Activated naive CD4-positive, alpha-beta T cell treated with anti-CD3 and anti-CD28 coated beads for 36 hours (primary cell): Measurements from ENCODE around the gene CHIT1. TPM values are rescaled to one million over a fixed set of nuclear protein-coding genes. Genes with fewer than 3 reads are reported as not detected.
A peak's percentile ranks its signal among the peaks of the same experiment; 100 is the strongest.
"Not testable (repeated sequence)": the region's sequence is repeated elsewhere in the genome, so short reads cannot be mapped to it uniquely, and the experiment has no call there.

Experiments used
- CTCF ChIA-PET: fragments of 350-600 bp; sonication (Branson Sonifier 250); formaldehyde crosslinking; loops from one replicate; lab custom pipeline; 2021; ENCODE audit warnings: antibody characterized with exemption; lab: Charles Lee
- DNase-seq: peaks from one replicate; pipeline ENCODE4 v3.0.0-alpha.2; 2020
- H3K27ac Mint-ChIP-seq: one replicate; pipeline ENCODE4 v1.8.0; 2021; ENCODE audit warnings: mild to moderate bottlenecking, mixed read lengths
- H3K27me3 Mint-ChIP-seq: one replicate; pipeline ENCODE4 v1.8.0; 2021; ENCODE audit warnings: low read depth, mixed read lengths
- H3K36me3 Mint-ChIP-seq: one replicate; pipeline ENCODE4 v1.8.0; 2021; ENCODE audit warnings: low read depth, mixed read lengths
- H3K4me1 Mint-ChIP-seq: one replicate; pipeline ENCODE4 v1.8.0; 2021; ENCODE audit warnings: low read depth, mixed read lengths
- H3K4me3 Mint-ChIP-seq: one replicate; pipeline ENCODE4 v1.8.0; 2021; ENCODE audit warnings: mild to moderate bottlenecking, moderate library complexity, mixed read lengths
- H3K9me3 Mint-ChIP-seq: one replicate; pipeline ENCODE4 v1.8.0; 2021; ENCODE audit warnings: mixed read lengths
- intact Hi-C: fragments of 100-400 bp; cut with micrococcal nuclease; formaldehyde crosslinking; loops from one replicate; pipeline ENCODE4 v1.15.1; 2023
- total RNA-seq, 2 experiments: library from RNA; stranded (reverse); gene quantifications; one replicate each; pipeline ENCODE4 v1.2.3, GENCODE V29; 2021

The CHIT1 gene
- total RNA-seq, 2 experiments from 2014 or later, result 1.1 to 1.3 TPM

DNA sequence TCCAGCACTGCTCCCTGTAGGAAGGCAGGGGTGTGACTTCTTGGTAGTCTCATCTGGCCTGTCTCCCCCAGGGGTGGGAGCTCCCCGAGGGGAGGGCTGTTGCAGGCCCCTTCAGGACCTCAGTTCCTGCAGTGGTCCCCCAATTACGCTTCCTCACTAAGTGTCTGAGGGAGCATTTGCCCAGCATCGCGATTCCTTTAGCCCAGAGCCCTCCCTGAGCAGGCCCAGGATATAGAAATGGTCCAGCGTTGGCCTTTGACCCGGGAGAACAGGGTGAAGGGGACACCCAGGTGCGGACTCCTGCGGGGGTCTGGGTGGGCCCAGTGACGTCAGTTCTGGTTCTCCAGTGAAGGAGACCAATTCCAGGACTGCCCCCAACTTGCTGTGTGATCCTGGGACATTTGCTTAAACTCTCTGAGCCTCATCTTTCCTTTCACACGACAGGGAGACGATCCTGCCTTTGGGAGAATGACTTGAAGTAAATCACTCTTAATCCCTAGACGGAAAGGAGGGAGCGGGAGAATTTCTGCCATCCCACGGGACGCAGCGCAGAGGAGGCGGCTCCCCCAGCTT, 43.2 kb upstream of the CHIT1 start:
- no peaks in the 10 kb centered on the region for H3K36me3 Mint-ChIP-seq
- peaks cover 55% of the 10 kb centered on the region for H3K4me1 Mint-ChIP-seq
- H3K4me3 Mint-ChIP-seq, result peak overlapping the region; percentile 72
- CTCF ChIA-PET, result interaction anchor here (0.5 to 11.2 kb wide), 11 partner anchors 8 to 260 kb away, joined by 3 to 686 read pairs (median 19); partner anchors contain the start of genes BTG2 and FMOD
- no peaks in the 10 kb centered on the region for H3K27me3 Mint-ChIP-seq
- H3K9me3 Mint-ChIP-seq, result no peaks in the 10 kb centered on the region
- no peak for DNase-seq
- no peak overlapping the region for H3K27ac Mint-ChIP-seq
- intact Hi-C loops, result loop anchor here (1.0 kb wide), 5 partner anchors 17 to 215 kb away; partner anchors contain the start of gene BTG2

DNA sequence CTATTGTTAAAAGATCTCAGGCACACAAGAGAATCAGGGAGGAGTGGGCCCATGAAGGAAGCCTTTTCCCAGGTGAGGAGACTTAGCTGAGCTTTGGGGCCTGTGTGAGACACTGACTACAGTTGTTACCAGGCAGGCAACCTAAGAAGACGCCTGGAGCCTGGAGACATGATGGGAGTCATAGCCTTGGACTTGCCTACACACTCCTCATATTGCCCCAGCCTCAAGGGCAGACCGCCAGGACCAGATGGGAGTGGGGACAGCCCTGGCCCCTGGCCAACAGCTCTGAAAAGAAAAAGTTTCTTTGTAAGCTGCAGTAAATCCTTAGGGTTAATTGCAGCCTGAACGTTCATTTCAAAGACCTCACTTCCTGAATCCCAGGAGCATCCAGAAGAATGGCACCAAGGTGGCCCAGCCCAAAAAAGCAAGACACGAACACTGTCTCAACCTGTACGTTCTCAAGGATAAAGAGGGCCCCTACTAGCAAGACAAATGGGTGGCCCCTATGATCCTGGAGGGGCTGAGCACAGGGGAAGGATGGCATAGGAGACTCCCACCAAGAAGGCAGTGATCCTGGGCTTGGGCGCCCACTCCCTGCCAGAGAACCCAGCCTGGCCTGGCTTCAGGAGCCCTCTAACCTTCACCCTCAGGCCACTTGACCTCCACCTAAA, 42.6 kb upstream of the CHIT1 start:
- CTCF ChIA-PET, result interaction anchor here (0.5 to 11.2 kb wide), 9 partner anchors 10 to 259 kb away, joined by 4 to 686 read pairs (median 47); partner anchors contain the start of genes BTG2 and FMOD
- no peak overlapping the region for H3K4me3 Mint-ChIP-seq
- DNase-seq, result no peak
- H3K27me3 Mint-ChIP-seq, result no peaks in the 10 kb centered on the region
- no peak overlapping the region for H3K27ac Mint-ChIP-seq
- peaks cover 53% of the 10 kb centered on the region for H3K4me1 Mint-ChIP-seq
- no peaks in the 10 kb centered on the region for H3K9me3 Mint-ChIP-seq
- no peaks in the 10 kb centered on the region for H3K36me3 Mint-ChIP-seq
- intact Hi-C loops, result no loop called here

DNA sequence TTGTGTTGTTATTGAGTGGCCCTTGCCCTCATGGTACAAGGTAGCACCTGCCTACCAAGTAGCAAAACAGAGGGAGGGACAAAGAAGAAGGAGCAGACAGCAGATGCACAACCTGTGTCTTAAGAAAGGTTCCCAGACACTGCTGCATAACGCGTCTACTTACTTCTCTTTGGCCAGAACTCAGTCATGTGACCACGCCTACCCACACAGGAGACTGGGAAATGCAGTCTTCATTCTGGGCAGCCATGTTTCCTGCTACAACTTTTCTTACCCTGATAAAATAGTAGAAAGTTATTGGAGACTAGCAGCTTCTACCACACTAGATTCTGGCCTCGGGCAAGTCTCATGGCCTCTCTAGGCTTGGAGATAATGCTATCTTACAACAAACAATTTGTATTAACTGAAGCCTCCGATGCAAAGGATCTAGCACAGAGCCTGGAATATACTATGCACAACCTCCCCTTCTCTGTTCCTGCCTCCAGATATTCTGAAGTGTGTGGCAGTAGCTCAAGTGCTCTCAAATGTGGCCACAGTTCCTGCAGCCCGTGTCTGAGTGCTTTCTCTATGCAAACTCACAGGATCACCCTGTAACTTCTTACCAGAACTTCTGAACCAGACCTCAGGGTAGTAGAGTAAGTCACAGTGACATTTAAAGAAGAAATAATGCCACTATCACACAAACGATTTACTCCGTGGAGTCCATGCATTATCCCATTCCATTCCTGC, 41.7 kb upstream of the CHIT1 start:
- CTCF ChIA-PET, result interaction anchor here (0.6 to 11.2 kb wide), 14 partner anchors 18 to 234 kb away, joined by 3 to 686 read pairs (median 31); partner anchors contain the start of genes BTG2 and FMOD
- Mint-ChIP-seq H3K27me3 (no peaks in the 10 kb centered on the region), H3K9me3 (no peaks in the 10 kb centered on the region), H3K4me1 (peaks cover 45% of the 10 kb centered on the region), H3K36me3 (no peaks in the 10 kb centered on the region), H3K4me3 (no peak overlapping the region), H3K27ac (peak overlapping the region; percentile 69)
- DNase-seq, result peak; percentile 89
- intact Hi-C loops, result no loop called here

DNA sequence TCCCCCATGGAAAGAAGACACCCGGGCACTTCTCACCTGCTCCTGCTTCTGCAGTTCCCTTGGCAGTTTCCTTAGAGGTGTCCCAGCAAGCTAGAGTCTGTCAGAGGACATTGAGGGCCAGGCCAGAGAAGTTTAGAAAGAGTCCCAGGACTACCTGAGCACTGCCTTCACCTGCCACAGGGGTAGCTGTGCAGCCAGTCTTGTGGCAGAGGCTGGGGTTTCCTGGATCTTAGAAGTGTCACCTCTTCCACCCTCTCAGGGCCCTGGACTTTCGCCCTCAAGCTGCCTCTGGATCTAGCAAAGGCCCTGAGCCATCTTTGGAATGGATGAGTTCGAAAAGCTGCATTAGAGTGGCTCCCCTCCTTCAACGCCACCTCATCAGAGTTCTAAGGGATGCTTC, 41.0 kb upstream of the CHIT1 start:
- H3K4me3 Mint-ChIP-seq, result no peak overlapping the region
- DNase-seq, result no peak
- peaks cover 43% of the 10 kb centered on the region for H3K4me1 Mint-ChIP-seq
- H3K27me3 Mint-ChIP-seq, result no peaks in the 10 kb centered on the region
- CTCF ChIA-PET, result interaction anchor here (0.6 to 11.2 kb wide), 18 partner anchors 19 to 235 kb away, joined by 3 to 686 read pairs (median 6); partner anchors contain the start of genes BTG2 and FMOD
- no peaks in the 10 kb centered on the region for H3K36me3 Mint-ChIP-seq
- H3K9me3 Mint-ChIP-seq, result no peaks in the 10 kb centered on the region
- H3K27ac Mint-ChIP-seq, result peak overlapping the region; percentile 69
- intact Hi-C loops, result no loop called here

DNA sequence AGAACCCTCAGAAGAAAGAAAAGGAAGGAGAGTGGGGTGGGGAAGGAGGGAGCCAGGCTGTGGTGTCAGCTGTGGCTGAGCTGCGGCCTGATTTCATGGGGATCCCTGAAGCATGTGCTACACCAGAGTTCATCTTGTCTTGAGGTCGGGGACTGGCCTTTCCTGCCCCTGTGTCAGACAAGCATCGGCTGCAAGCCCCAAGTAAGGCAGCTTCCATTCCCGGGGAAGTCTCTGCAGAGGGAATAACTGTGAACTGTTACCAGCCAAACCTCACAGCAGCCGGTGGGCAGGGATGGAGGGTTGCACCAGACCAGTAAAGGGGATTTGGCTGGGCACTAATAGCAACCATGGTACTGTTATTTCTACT, 40.2 kb upstream of the CHIT1 start:
- DNase-seq, result no peak
- Mint-ChIP-seq H3K36me3 (no peaks in the 10 kb centered on the region), H3K4me3 (no peak overlapping the region), H3K4me1 (peaks cover 36% of the 10 kb centered on the region), H3K27me3 (no peaks in the 10 kb centered on the region), H3K27ac (no peak overlapping the region), H3K9me3 (no peaks in the 10 kb centered on the region)
- CTCF ChIA-PET, result interaction anchor here (0.8 to 11.2 kb wide), 27 partner anchors 9 to 357 kb away, joined by 3 to 686 read pairs (median 5); partner anchors contain the start of genes ATP2B4, BTG2 and FMOD
- intact Hi-C loops, result loop anchor here (1.0 to 5.0 kb wide), 4 partner anchors 152 to 433 kb away; partner anchors contain the start of gene PPFIA4

DNA sequence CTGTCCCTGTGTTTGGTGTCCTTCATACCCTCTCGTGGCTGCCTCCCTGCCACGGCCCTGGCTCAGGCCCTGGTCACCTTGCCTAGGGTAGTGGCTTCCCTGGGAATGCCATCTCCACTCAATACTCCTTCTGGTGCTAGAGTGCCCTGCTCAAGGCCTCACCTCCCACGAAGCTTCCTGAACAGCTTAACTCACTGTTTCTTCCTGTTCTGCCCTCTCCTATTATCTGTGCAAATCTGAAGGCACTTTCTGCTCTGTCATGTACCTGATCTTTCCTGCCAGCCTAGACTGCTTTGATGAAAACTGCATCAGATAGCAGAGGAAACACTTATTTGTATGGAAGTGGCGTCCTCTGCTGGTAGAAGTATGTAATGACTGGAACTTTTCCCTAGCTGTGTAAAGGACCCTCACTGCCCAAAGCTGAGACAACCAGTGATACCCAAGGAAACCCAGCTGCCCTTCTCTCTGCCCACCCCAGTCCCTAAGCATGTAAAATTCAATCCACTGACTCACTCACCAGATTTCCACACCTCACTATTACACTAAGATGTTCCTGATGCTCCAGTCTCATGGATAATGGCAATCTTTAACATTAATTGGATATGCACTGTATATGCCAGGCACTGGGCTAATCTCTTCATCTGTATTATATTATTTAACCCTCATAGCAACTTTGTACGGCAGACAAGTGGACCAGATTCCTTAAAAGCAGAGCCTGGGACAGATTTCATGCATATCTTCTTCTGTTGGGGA, 39.6 kb upstream of the CHIT1 start:
- intact Hi-C loops, result loop anchor here (1.0 to 5.0 kb wide), 4 partner anchors 152 to 433 kb away; partner anchors contain the start of gene PPFIA4
- CTCF ChIA-PET, result interaction anchor here (0.5 to 11.2 kb wide), 33 partner anchors 9 to 463 kb away, joined by 3 to 686 read pairs (median 4); partner anchors contain the start of genes ATP2B4, BTG2 and FMOD
- DNase-seq, result peak; percentile 68
- Mint-ChIP-seq H3K4me1 (peaks cover 30% of the 10 kb centered on the region), H3K27ac (no peak overlapping the region), H3K27me3 (no peaks in the 10 kb centered on the region), H3K4me3 (no peak overlapping the region), H3K36me3 (no peaks in the 10 kb centered on the region), H3K9me3 (no peaks in the 10 kb centered on the region)

DNA sequence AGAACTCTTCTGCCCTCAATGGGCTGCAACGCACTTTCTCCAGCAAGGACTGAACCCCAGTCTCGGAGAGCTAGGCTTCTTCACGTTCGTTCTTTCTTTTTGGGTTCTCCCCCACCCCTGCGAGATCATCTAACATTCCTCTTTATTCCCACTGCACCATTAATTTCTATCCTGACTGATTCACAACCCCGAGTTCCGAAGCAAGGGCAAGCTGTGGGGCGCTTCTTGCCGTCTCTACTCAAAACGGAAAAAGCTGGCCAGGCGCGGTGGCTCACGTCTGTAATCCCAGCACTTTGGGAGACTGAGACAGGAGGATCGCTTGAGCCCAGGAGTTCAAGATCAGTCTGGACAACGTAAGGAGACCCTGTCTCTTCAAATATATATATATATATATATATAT, 38.4 kb upstream of the CHIT1 start:
- Mint-ChIP-seq H3K27ac (peak overlapping the region; percentile 85), H3K4me1 (peaks cover 20% of the 10 kb centered on the region), H3K36me3 (no peaks in the 10 kb centered on the region), H3K27me3 (no peaks in the 10 kb centered on the region), H3K4me3 (peak overlapping the region; percentile 83), H3K9me3 (no peaks in the 10 kb centered on the region)
- DNase-seq, result no peak
- CTCF ChIA-PET, result interaction anchor here (0.5 to 11.2 kb wide), 52 partner anchors 10 to 493 kb away, joined by 3 to 686 read pairs (median 4); partner anchors contain the start of genes BTG2, FMOD and OPTC
- intact Hi-C loops, result loop anchor here (1.0 to 5.0 kb wide), 3 partner anchors 151 to 434 kb away; no protein-coding TSS in a partner anchor

DNA sequence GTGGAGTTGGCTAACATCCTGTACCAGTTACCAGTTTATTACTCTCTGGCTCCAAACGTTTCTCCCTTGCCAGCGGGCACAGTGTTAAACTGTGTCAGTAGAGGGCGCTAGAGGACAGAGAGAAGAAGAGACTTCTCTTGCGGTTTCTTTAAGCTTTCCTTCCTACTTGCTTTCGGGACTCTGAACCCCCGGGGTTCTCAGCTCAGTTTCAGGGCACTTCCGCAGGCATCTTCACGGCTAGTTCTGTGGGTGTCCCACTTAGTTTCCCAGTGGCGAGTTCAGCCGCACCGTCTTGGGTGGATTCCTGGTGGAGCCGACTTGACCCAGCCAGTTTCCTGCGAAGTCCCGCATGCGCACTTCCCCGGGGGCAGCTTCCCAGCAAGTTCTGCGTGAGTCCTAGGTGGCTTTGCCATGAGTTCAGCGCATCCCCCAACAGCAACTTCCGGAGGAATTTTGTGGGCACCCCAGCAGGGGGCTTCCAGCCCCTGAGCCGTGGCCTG, 37.9 kb upstream of the CHIT1 start:
- peak overlapping the region; percentile 83 for H3K4me3 Mint-ChIP-seq
- CTCF ChIA-PET, result interaction anchor here (0.5 to 11.2 kb wide), 55 partner anchors 11 to 494 kb away, joined by 3 to 686 read pairs (median 4); partner anchors contain the start of genes BTG2, FMOD and OPTC
- H3K27ac Mint-ChIP-seq, result peak overlapping the region; percentile 85
- H3K27me3 Mint-ChIP-seq, result no peaks in the 10 kb centered on the region
- peaks cover 19% of the 10 kb centered on the region for H3K4me1 Mint-ChIP-seq
- H3K9me3 Mint-ChIP-seq, result no peaks in the 10 kb centered on the region
- intact Hi-C loops, result loop anchor here (1.0 to 5.0 kb wide), 3 partner anchors 150 to 435 kb away; no protein-coding TSS in a partner anchor
- H3K36me3 Mint-ChIP-seq, result no peaks in the 10 kb centered on the region
- DNase-seq, result peak; percentile 90

DNA sequence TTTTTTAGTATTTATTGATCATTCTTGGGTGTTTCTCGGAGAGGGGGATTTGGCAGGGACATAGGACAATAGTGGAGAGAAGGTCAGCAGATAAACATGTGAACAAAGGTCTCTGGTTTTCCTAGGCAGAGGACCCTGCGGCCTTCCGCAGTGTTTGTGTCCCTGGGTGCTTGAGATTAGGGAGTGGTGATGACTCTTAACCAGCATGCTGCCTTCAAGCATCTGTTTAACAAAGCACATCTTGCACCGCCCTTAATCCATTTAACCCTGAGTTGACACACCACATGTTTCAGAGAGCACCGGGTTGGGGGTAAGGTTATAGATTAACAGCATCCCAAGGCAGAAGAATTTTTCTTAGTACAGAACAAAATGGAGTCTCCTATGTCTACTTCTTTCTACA, 36.7 kb upstream of the CHIT1 start:
- not testable (repeated sequence) for H3K27ac Mint-ChIP-seq, H3K36me3 Mint-ChIP-seq, DNase-seq, H3K27me3 Mint-ChIP-seq, H3K4me3 Mint-ChIP-seq, H3K9me3 Mint-ChIP-seq
- H3K4me1 Mint-ChIP-seq, result peaks cover 13% of the 10 kb centered on the region
- CTCF ChIA-PET, result interaction anchor here (1.0 to 10.1 kb wide), 5 partner anchors 23 to 238 kb away, joined by 3 to 686 read pairs (median 82); partner anchors contain the start of gene FMOD
- intact Hi-C loops, result loop anchor here (5.0 kb wide), 2 partner anchors 149 to 436 kb away; no protein-coding TSS in a partner anchor

DNA sequence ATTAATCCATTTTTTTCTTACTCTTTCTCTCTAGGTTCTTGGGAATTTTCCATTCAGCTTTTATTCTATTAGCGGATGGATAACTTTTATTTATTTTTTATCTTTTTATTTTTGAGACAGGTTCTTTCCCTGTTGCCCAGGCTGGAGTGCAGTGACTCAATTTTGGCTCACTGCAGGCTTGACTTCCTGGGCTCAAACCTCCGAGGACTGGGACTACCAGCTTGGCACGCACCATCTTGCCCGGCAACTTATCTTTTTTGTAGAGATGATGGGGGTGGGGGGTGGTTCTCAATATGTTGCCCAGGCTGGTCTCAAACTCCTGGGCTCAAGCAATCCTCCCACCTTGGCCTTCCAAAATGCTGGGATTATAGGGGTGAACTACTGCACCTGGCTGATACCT, 36.1 kb upstream of the CHIT1 start:
- H3K4me3 Mint-ChIP-seq, result no peak overlapping the region
- peaks cover 8% of the 10 kb centered on the region for H3K4me1 Mint-ChIP-seq
- H3K27me3 Mint-ChIP-seq, result no peaks in the 10 kb centered on the region
- no peaks in the 10 kb centered on the region for H3K9me3 Mint-ChIP-seq
- intact Hi-C loops, result loop anchor here (5.0 kb wide), 2 partner anchors 148 to 437 kb away; no protein-coding TSS in a partner anchor
- CTCF ChIA-PET, result interaction anchor here (1.1 to 10.1 kb wide), 4 partner anchors 7 to 241 kb away, joined by 3 to 686 read pairs (median 5); partner anchors contain the start of gene FMOD
- H3K27ac Mint-ChIP-seq, result no peak overlapping the region
- H3K36me3 Mint-ChIP-seq, result no peaks in the 10 kb centered on the region
- no peak for DNase-seq

DNA sequence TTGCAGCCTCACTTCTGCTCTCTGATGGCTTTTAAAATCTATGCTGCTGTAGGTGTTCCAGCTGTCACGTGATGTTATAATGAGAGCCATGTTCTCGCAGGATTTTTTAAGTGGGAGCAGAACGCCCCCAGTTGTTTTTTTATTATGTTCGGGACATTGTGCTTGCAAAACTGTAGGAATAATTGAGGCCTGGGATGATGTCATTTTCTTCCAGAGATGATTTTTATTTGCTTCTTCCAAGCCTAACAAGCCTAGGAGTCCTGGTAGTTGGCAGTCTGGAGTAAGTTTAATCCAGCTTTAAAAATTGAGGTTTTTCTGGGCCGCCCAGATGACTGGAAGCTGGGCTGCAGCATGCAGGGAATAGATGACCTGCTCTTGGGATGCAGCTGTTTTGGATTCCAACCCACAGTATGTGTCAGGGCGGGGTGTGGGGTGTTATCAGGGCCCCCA, 34.6 kb upstream of the CHIT1 start:
- Mint-ChIP-seq H3K9me3 (no peaks in the 10 kb centered on the region), H3K27me3 (no peaks in the 10 kb centered on the region), H3K36me3 (no peaks in the 10 kb centered on the region), H3K27ac (no peak overlapping the region), H3K4me3 (no peak overlapping the region), H3K4me1 (peaks cover 8% of the 10 kb centered on the region)
- CTCF ChIA-PET, result interaction anchor here (0.6 to 10.1 kb wide), 5 partner anchors 15 to 243 kb away, joined by 3 to 686 read pairs (median 3); partner anchors contain the start of gene FMOD
- intact Hi-C loops, result no loop called here
- DNase-seq, result no peak
